WTC11 (cell line): ENCODE data around the gene ATP2B1. TPM values are rescaled to one million over a fixed set of nuclear protein-coding genes. Genes with fewer than 3 reads are reported as not detected.

Source experiments
- ATAC-seq: fragments of 200-7000 bp; cut with Tn5 transposase; 2 replicates; pipeline ENCODE4 v1.10.0; 2021; ENCODE audit warnings: mild to moderate bottlenecking, moderate library complexity
- CTCF ChIA-PET: fragments of 300-600 bp; sonication (Branson Sonifier 250); formaldehyde crosslinking; loops from one replicate; lab custom pipeline; 2021; ENCODE audit warnings: antibody characterized with exemption; lab: Charles Lee
- POLR2A ChIA-PET: fragments of 350-600 bp; sonication (Branson Sonifier 250); formaldehyde crosslinking; loops from one replicate; lab custom pipeline; 2021; ENCODE audit warnings: antibody characterized with exemption; lab: Charles Lee
- DNase-seq: peaks from one replicate; pipeline ENCODE4 v3.0.0; 2021; ENCODE audit warnings: low spot score
- H3K27ac Mint-ChIP-seq: 2 replicates; pipeline ENCODE4 v1.8.0; 2021; ENCODE audit warnings: mixed read lengths
- H3K27me3 Mint-ChIP-seq: 2 replicates; pipeline ENCODE4 v1.8.0; 2021; ENCODE audit warnings: low read depth, mild to moderate bottlenecking, moderate library complexity, mixed read lengths
- H3K36me3 Mint-ChIP-seq: 2 replicates; pipeline ENCODE4 v1.8.0; 2021; ENCODE audit warnings: mixed read lengths
- H3K4me1 Mint-ChIP-seq: 2 replicates; pipeline ENCODE4 v1.8.0; 2022; ENCODE audit warnings: mixed read lengths
- H3K4me3 Mint-ChIP-seq: 2 replicates; pipeline ENCODE4 v1.8.0; 2021; ENCODE audit warnings: mild to moderate bottlenecking, moderate library complexity, mixed read lengths
- H3K9me3 Mint-ChIP-seq: 2 replicates; pipeline ENCODE4 v1.8.0; 2021; ENCODE audit warnings: mixed read lengths
- ATF3 ChIP-seq: sonication (generic); formaldehyde crosslinking; conservative IDR thresholded peaks from 2 replicates; pipeline ENCODE4 v1.8.1; 2022; ENCODE audit warnings: mild to moderate bottlenecking, missing genetic modification reagents
- EMX1 ChIP-seq: fragments of 250-450 bp; sonication (Bioruptor Pico); IDR thresholded peaks from 2 replicates; pipeline ENCODE4 v1.8.0; 2021; ENCODE audit warnings: mild to moderate bottlenecking
- ETV6 ChIP-seq: sonication (generic); formaldehyde crosslinking; IDR thresholded peaks from 2 replicates; pipeline ENCODE4 v1.8.1; 2022; ENCODE audit warnings: mild to moderate bottlenecking, missing genetic modification reagents
- FOXP1 ChIP-seq: sonication (generic); formaldehyde crosslinking; IDR thresholded peaks from 2 replicates; pipeline ENCODE4 v1.8.0; 2022; ENCODE audit warnings: missing genetic modification reagents, mild to moderate bottlenecking, moderate library complexity, borderline replicate concordance
- MLX ChIP-seq: sonication (generic); formaldehyde crosslinking; IDR thresholded peaks from 2 replicates; pipeline ENCODE4 v1.8.1; 2023; ENCODE audit warnings: mild to moderate bottlenecking, missing genetic modification reagents, moderate library complexity
- NFYB ChIP-seq: sonication (generic); formaldehyde crosslinking; conservative IDR thresholded peaks from 2 replicates; pipeline ENCODE4 v1.8.0; 2022; ENCODE audit warnings: low read depth, missing genetic modification reagents
- NR1H2 ChIP-seq: sonication (generic); formaldehyde crosslinking; IDR thresholded peaks from 2 replicates; pipeline ENCODE4 v1.9.0; 2021; ENCODE audit warnings: mild to moderate bottlenecking, moderate library complexity, missing genetic modification reagents
- NR2C2 ChIP-seq: sonication (generic); formaldehyde crosslinking; IDR thresholded peaks from 2 replicates; pipeline ENCODE4 v1.8.0; 2022; ENCODE audit warnings: mild to moderate bottlenecking, missing genetic modification reagents
- PRDM15 ChIP-seq: sonication (generic); formaldehyde crosslinking; IDR thresholded peaks from 2 replicates; pipeline ENCODE4 v1.8.0; 2022; ENCODE audit warnings: missing genetic modification reagents
- TCF7 ChIP-seq: sonication (generic); formaldehyde crosslinking; IDR thresholded peaks from 2 replicates; pipeline ENCODE4 v1.8.0; 2022; ENCODE audit warnings: mild to moderate bottlenecking, low read depth, missing genetic modification reagents, moderate library complexity
- TEAD4 ChIP-seq: sonication (generic); formaldehyde crosslinking; IDR thresholded peaks from 2 replicates; pipeline ENCODE4 v1.8.0; 2022; ENCODE audit warnings: mild to moderate bottlenecking, missing genetic modification reagents
- ZNF138 ChIP-seq: sonication (generic); formaldehyde crosslinking; conservative IDR thresholded peaks from 2 replicates; pipeline ENCODE4 v1.8.1; 2022; ENCODE audit warnings: mild to moderate bottlenecking, moderate library complexity, missing genetic modification reagents
- ZNF219 ChIP-seq: sonication (generic); formaldehyde crosslinking; IDR thresholded peaks from 2 replicates; pipeline ENCODE4 v1.8.0; 2023; ENCODE audit warnings: missing genetic modification reagents, mild to moderate bottlenecking, borderline replicate concordance
- ZNF263 ChIP-seq: sonication (generic); formaldehyde crosslinking; IDR thresholded peaks from 2 replicates; pipeline ENCODE4 v1.8.1; 2022; ENCODE audit warnings: low read depth, mild to moderate bottlenecking, moderate library complexity, missing genetic modification reagents
- ZNF671 ChIP-seq: fragments of 250-450 bp; sonication (Bioruptor Pico); IDR thresholded peaks from 2 replicates; pipeline ENCODE4 v1.8.0; 2021; ENCODE audit warnings: mild to moderate bottlenecking
- total RNA-seq: library from RNA; stranded (reverse); gene quantifications from 3 replicates; pipeline ENCODE4 v1.2.3, GENCODE V29; 2021
- TF ChIP-seq, protein P1 (sequence below): sonication (generic); formaldehyde crosslinking; IDR thresholded peaks from 2 replicates; pipeline ENCODE4 v1.8.1; 2022; ENCODE audit warnings: low read depth, missing genetic modification reagents, borderline replicate concordance
- TF ChIP-seq, protein P2 (sequence below): fragments of 250-450 bp; sonication (Bioruptor Pico); IDR thresholded peaks from 2 replicates; pipeline ENCODE4 v1.9.0; 2021; ENCODE audit warnings: mild to moderate bottlenecking
- TF ChIP-seq, protein P3 (sequence below): fragments of 250-450 bp; sonication (Bioruptor Pico); IDR thresholded peaks from 2 replicates; pipeline ENCODE4 v1.9.0; 2021; ENCODE audit warnings: mild to moderate bottlenecking
- TF ChIP-seq, protein P4 (sequence below): sonication (generic); formaldehyde crosslinking; IDR thresholded peaks from 2 replicates; pipeline ENCODE4 v1.8.0; 2023; ENCODE audit warnings: missing genetic modification reagents
- TF ChIP-seq, protein P5 (sequence below): sonication (generic); formaldehyde crosslinking; IDR thresholded peaks from 2 replicates; pipeline ENCODE4 v1.8.1; 2022; ENCODE audit warnings: low read depth, mild to moderate bottlenecking, moderate library complexity, missing genetic modification reagents, borderline replicate concordance

ATP2B1 gene
- total RNA-seq, 1 experiment from 2014 or later = 31.7 TPM

DNA sequence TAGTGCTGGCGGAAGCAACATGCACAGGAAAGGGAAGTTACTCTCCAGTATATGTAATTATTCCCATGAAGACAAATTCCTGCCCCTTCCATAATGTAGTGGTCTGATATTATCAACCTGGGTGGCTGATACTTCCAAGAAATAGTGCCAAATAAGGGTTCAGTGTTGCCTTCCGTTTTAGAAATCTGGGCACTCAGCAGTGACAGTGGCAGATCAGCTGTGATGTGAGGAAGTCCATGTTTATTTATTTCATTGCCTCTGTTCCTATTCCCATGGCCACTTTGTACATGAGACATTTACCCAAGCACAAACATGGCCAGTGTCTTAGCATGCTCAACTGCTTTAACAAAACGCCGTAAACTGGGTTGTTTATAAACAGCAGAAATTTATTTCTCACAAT lies 162.5 kb downstream of the ATP2B1 start:
- CTCF ChIA-PET = no interaction called here

DNA sequence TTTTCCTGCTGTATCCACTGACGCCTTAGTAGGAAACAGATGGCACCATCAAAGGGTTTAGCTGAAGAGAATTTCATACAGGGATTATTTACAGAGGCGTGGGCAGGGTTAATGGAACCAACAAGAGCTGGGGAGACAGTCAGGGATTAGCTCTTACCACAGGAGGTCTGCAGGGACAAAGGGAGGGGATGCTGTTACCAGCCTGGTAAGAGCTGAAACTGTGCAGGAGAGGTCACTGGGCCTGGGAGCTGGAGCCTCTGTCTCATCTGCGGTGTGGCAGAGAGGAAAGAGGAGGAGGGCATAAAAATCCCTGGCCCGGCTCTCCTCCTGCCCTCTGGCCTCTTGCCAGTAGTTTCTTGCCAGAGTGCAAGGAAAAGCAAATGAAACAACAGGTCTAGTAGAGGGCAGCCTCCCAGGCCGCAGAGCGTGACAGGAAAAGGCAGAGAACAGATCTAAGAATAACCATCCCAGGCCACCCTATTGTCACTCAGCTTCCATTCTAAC lies 163.9 kb downstream of the ATP2B1 start:
- no peak overlapping the region for H3K4me3 Mint-ChIP-seq
- no peaks in the 10 kb centered on the region for H3K27me3 Mint-ChIP-seq
- POLR2A ChIA-PET = no interaction called here
- ATAC-seq (peak; percentile 56), DNase-seq (no peak)
- CTCF ChIA-PET = interaction anchor here (1.3 to 2.7 kb wide), 2 partner anchors 469 to 558 kb away, joined by 3 to 13 read pairs; no protein-coding TSS in a partner anchor
- H3K36me3 Mint-ChIP-seq = no peaks in the 10 kb centered on the region
- H3K9me3 Mint-ChIP-seq = no peaks in the 10 kb centered on the region
- TF ChIP-seq NFYB (CRISPR knock-in tag) (no peak), EMX1 (no peak), ZNF219 (CRISPR knock-in tag) (no peak), TCF7 (CRISPR knock-in tag) (no peak), NR1H2 (CRISPR knock-in tag) (no peak), ZNF671 (CRISPR knock-in tag) (no peak), NR2C2 (CRISPR knock-in tag) (no peak), ZNF138 (CRISPR knock-in tag) (no peak), MLX (CRISPR knock-in tag) (no peak), PRDM15 (no peak), TEAD4 (no peak)
- TF ChIP-seq, protein P1, sequence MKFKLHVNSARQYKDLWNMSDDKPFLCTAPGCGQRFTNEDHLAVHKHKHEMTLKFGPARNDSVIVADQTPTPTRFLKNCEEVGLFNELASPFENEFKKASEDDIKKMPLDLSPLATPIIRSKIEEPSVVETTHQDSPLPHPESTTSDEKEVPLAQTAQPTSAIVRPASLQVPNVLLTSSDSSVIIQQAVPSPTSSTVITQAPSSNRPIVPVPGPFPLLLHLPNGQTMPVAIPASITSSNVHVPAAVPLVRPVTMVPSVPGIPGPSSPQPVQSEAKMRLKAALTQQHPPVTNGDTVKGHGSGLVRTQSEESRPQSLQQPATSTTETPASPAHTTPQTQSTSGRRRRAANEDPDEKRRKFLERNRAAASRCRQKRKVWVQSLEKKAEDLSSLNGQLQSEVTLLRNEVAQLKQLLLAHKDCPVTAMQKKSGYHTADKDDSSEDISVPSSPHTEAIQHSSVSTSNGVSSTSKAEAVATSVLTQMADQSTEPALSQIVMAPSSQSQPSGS (CRISPR knock-in tag) = no peak
- TF ChIP-seq, protein P2, sequence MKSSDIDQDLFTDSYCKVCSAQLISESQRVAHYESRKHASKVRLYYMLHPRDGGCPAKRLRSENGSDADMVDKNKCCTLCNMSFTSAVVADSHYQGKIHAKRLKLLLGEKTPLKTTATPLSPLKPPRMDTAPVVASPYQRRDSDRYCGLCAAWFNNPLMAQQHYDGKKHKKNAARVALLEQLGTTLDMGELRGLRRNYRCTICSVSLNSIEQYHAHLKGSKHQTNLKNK (CRISPR knock-in tag) = no peak
- H3K4me1 Mint-ChIP-seq = peaks cover 9% of the 10 kb centered on the region
- no peak overlapping the region for H3K27ac Mint-ChIP-seq

More for the DNA sequence above, 162.5 kb downstream of the ATP2B1 start:
- Mint-ChIP-seq H3K4me3 (no peak overlapping the region), H3K36me3 (no peaks in the 10 kb centered on the region), H3K27ac (no peak overlapping the region), H3K4me1 (peaks cover 9% of the 10 kb centered on the region)
- no peak for DNase-seq
- no peak for ATAC-seq
- POLR2A ChIA-PET = no interaction called here
- TF ChIP-seq MLX (CRISPR knock-in tag) (no peak), ZNF263 (no peak), ETV6 (CRISPR knock-in tag) (no peak), FOXP1 (CRISPR knock-in tag) (no peak), ATF3 (CRISPR knock-in tag) (no peak)
- TF ChIP-seq, protein P3, sequence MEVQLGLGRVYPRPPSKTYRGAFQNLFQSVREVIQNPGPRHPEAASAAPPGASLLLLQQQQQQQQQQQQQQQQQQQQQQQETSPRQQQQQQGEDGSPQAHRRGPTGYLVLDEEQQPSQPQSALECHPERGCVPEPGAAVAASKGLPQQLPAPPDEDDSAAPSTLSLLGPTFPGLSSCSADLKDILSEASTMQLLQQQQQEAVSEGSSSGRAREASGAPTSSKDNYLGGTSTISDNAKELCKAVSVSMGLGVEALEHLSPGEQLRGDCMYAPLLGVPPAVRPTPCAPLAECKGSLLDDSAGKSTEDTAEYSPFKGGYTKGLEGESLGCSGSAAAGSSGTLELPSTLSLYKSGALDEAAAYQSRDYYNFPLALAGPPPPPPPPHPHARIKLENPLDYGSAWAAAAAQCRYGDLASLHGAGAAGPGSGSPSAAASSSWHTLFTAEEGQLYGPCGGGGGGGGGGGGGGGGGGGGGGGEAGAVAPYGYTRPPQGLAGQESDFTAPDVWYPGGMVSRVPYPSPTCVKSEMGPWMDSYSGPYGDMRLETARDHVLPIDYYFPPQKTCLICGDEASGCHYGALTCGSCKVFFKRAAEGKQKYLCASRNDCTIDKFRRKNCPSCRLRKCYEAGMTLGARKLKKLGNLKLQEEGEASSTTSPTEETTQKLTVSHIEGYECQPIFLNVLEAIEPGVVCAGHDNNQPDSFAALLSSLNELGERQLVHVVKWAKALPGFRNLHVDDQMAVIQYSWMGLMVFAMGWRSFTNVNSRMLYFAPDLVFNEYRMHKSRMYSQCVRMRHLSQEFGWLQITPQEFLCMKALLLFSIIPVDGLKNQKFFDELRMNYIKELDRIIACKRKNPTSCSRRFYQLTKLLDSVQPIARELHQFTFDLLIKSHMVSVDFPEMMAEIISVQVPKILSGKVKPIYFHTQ (CRISPR knock-in tag) = no peak
- TF ChIP-seq, protein P4, sequence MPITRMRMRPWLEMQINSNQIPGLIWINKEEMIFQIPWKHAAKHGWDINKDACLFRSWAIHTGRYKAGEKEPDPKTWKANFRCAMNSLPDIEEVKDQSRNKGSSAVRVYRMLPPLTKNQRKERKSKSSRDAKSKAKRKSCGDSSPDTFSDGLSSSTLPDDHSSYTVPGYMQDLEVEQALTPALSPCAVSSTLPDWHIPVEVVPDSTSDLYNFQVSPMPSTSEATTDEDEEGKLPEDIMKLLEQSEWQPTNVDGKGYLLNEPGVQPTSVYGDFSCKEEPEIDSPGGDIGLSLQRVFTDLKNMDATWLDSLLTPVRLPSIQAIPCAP (CRISPR knock-in tag) = no peak
- TF ChIP-seq, protein P5, sequence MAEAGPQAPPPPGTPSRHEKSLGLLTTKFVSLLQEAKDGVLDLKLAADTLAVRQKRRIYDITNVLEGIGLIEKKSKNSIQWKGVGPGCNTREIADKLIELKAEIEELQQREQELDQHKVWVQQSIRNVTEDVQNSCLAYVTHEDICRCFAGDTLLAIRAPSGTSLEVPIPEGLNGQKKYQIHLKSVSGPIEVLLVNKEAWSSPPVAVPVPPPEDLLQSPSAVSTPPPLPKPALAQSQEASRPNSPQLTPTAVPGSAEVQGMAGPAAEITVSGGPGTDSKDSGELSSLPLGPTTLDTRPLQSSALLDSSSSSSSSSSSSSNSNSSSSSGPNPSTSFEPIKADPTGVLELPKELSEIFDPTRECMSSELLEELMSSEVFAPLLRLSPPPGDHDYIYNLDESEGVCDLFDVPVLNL (CRISPR knock-in tag) = no peak
- TF ChIP-seq, all 79 proteins: peak for 0
- Mint-ChIP-seq H3K27me3 (no peaks in the 10 kb centered on the region), H3K9me3 (no peaks in the 10 kb centered on the region)
